Nephron (organoid): Measurements from ENCODE around the gene CACNA2D3.
A peak's percentile ranks its signal among the peaks of the same experiment; 100 is the strongest.

ENCODE experiments used
- H3K27ac Mint-ChIP-seq, 3 experiments: 2 replicates each; pipeline ENCODE4 v1.8.0; 2020; ENCODE audit warnings: mixed read lengths in 3 of 3, mild to moderate bottlenecking in 2 of 3, moderate library complexity in 1 of 3
- H3K27me3 Mint-ChIP-seq: 2 replicates; pipeline ENCODE4 v1.8.0; 2021; ENCODE audit warnings: low read depth, mild to moderate bottlenecking, moderate library complexity, mixed read lengths
- H3K36me3 Mint-ChIP-seq: 2 replicates; pipeline ENCODE4 v1.8.0; 2020; ENCODE audit warnings: low read depth, mixed read lengths
- H3K4me1 Mint-ChIP-seq: 2 replicates; pipeline ENCODE4 v1.8.0; 2020; ENCODE audit warnings: mixed read lengths
- H3K4me3 Mint-ChIP-seq, 3 experiments: 2 replicates each; pipeline ENCODE4 v1.8.0; 2020; ENCODE audit warnings: mild to moderate bottlenecking in 3 of 3, mixed read lengths in 3 of 3, moderate library complexity in 2 of 3
- H3K9me3 Mint-ChIP-seq: 2 replicates; pipeline ENCODE4 v1.8.0; 2020; ENCODE audit warnings: mixed read lengths
- TF ChIP-seq, protein P1 (sequence below), 3 experiments: fragments of 200-600 bp; sonication (generic); IDR thresholded peaks; one replicate each; pipeline ENCODE4 v1.5.0; 2021; ENCODE audit warnings: antibody characterized with exemption in 3 of 3; ENCODE audit not compliant: unreplicated experiment in 3 of 3

The CACNA2D3 gene

DNA sequence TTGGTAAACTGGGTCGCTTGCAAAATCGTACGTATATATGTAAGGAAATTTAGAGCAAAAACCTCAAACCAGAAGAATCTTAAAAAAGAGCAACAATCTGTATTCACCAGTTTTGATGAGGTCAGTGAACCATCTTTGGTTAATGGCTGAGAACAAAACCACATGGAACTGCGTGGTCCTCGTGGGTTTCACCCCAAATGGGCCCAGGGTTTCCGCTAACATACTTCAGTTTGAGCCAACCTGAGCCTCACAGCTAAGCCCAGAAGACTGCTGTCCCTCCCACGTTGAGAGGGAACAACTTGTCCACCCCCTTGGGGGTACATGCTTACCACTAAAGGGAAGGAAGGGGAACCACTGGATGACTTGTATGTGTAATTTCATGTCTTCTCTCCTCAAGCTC lies 204.6 kb downstream of the CACNA2D3 start:
- no peak overlapping the region for H3K27ac Mint-ChIP-seq
- TF ChIP-seq, protein P1, sequence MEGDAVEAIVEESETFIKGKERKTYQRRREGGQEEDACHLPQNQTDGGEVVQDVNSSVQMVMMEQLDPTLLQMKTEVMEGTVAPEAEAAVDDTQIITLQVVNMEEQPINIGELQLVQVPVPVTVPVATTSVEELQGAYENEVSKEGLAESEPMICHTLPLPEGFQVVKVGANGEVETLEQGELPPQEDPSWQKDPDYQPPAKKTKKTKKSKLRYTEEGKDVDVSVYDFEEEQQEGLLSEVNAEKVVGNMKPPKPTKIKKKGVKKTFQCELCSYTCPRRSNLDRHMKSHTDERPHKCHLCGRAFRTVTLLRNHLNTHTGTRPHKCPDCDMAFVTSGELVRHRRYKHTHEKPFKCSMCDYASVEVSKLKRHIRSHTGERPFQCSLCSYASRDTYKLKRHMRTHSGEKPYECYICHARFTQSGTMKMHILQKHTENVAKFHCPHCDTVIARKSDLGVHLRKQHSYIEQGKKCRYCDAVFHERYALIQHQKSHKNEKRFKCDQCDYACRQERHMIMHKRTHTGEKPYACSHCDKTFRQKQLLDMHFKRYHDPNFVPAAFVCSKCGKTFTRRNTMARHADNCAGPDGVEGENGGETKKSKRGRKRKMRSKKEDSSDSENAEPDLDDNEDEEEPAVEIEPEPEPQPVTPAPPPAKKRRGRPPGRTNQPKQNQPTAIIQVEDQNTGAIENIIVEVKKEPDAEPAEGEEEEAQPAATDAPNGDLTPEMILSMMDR (IDR thresholded peaks at IDR 0.05; ENCODE audit: unreplicated experiment in 3 of 3), result no peak
- peaks cover 15% of the 10 kb centered on the region for H3K27me3 Mint-ChIP-seq
- peaks cover 8% of the 10 kb centered on the region for H3K4me1 Mint-ChIP-seq
- no peaks in the 10 kb centered on the region for H3K36me3 Mint-ChIP-seq
- no peaks in the 10 kb centered on the region for H3K9me3 Mint-ChIP-seq
- H3K4me3 Mint-ChIP-seq, result no peak overlapping the region

DNA sequence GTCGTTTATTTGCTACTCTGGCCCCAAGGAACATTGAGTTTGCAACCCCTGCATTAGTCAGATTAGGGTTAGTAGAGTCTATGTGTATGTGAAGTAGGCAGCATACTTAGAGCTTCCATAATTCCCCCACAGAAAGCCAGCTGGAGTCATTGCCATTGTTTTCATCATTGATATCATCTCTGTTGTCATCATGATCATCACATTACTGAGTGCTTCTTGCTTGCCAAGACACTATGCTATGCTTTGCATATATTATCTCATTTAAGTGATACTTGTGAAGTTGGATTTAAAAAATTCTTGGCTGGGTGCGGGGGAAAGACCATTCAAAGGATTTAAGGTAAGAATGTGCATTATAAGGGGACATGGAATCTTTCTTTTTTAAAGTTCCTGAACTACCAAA lies 209.0 kb downstream of the CACNA2D3 start:
- H3K36me3 Mint-ChIP-seq, result no peaks in the 10 kb centered on the region
- no peaks in the 10 kb centered on the region for H3K4me1 Mint-ChIP-seq
- peaks cover 25% of the 10 kb centered on the region for H3K27me3 Mint-ChIP-seq
- H3K27ac Mint-ChIP-seq, result no peak overlapping the region
- no peak overlapping the region for H3K4me3 Mint-ChIP-seq
- H3K9me3 Mint-ChIP-seq, result no peaks in the 10 kb centered on the region
- TF ChIP-seq, protein P1 (IDR thresholded peaks at IDR 0.05; ENCODE audit: unreplicated experiment in 3 of 3), result no peak

DNA sequence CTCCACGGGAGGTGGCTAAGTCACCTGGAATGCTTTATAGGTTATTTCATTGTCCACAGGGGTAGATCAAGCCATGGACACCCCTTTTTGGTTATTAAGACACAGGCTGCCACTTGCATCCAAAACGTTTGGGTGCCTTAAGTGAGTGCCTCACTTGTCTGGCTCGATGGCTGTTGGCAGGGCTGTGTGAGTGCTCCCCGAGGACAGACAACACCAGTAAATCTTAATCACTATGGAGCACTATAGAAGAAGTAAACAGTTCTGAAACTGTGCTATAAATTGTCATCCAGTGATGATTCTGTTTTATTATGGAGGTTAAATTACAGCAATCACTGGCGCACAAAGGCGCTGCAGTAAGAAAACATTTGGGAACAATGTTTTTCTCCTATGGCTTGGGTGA lies 215.5 kb downstream of the CACNA2D3 start:
- Mint-ChIP-seq H3K4me3 (no peak overlapping the region), H3K27me3 (peaks cover 27% of the 10 kb centered on the region), H3K9me3 (no peaks in the 10 kb centered on the region), H3K36me3 (no peaks in the 10 kb centered on the region), H3K4me1 (peaks cover 11% of the 10 kb centered on the region), H3K27ac (no peak overlapping the region)
- TF ChIP-seq, protein P1 (IDR thresholded peaks at IDR 0.05; ENCODE audit: unreplicated experiment in 3 of 3), result no peak

DNA sequence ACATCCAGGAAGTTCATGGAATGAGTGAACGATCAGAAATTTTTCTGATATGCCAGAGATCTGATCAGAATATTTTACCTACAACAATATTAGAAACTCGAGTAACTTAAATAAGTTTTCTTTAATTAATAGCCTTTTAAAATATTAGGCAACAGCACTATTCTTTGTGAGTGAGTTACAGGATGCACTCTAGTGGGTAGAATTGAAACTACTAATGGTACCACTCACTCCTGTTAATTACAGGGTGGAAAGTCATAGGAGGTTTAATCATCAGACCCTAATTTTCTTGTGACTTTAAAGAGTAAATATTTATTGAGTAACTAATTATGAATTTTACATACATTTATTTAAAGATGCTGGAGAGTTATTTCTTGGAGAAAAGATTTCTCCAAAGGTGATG lies 217.3 kb downstream of the CACNA2D3 start:
- H3K4me3 Mint-ChIP-seq, result no peak overlapping the region
- no peaks in the 10 kb centered on the region for H3K9me3 Mint-ChIP-seq
- TF ChIP-seq, protein P1 (IDR thresholded peaks at IDR 0.05; ENCODE audit: unreplicated experiment in 3 of 3), result peak in 1 of 3 experiments; percentile 30
- H3K27me3 Mint-ChIP-seq, result peaks cover 18% of the 10 kb centered on the region
- H3K36me3 Mint-ChIP-seq, result no peaks in the 10 kb centered on the region
- peaks cover 23% of the 10 kb centered on the region for H3K4me1 Mint-ChIP-seq
- no peak overlapping the region for H3K27ac Mint-ChIP-seq

DNA sequence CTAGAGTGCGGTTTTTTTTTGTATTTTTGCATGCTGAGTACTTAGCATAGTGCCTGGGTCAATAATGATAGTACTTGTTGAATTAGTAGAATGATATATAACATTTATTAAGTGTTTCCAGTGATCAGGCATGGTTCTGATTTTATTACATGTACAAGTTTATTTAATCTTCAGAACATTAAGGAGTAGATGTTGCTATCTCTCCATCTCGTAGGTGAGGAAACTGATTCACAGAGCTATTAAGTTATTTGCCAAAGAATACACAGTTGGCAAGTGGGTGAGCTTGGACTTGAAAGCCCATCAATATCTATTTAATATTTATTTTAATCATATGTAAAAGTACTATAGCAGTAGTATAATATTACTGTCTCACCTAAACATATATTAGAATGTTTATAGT lies 219.5 kb downstream of the CACNA2D3 start:
- TF ChIP-seq, protein P1 (IDR thresholded peaks at IDR 0.05; ENCODE audit: unreplicated experiment in 3 of 3), result no peak
- Mint-ChIP-seq H3K4me3 (no peak overlapping the region), H3K27me3 (peaks cover 21% of the 10 kb centered on the region), H3K36me3 (no peaks in the 10 kb centered on the region), H3K9me3 (no peaks in the 10 kb centered on the region), H3K4me1 (peaks cover 39% of the 10 kb centered on the region), H3K27ac (peak overlapping the region in 1 of 3 experiments; percentile 5)

DNA sequence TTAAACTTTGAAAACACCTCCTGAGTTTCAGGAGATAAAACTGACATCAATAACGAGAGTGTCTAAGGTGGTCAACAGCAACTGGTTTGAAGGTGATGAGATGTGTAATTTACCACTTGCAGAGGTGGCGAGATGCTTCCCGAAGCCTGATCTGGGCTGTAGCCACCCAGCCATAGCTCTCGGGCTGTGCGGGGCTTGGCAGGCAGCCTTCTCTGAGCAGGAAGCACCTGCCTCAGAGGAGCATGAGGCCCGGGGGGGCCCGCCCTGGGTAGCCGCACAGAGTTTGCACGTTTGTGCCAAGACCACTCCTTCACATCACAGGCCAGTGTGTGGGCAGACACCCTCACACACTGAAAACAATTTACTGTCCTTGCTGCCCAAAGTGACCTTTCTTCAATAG lies 220.3 kb downstream of the CACNA2D3 start:
- no peak overlapping the region for H3K4me3 Mint-ChIP-seq
- TF ChIP-seq, protein P1 (IDR thresholded peaks at IDR 0.05; ENCODE audit: unreplicated experiment in 3 of 3), result no peak
- H3K9me3 Mint-ChIP-seq, result no peaks in the 10 kb centered on the region
- peak overlapping the region in 1 of 3 experiments; percentile 5 for H3K27ac Mint-ChIP-seq
- no peaks in the 10 kb centered on the region for H3K36me3 Mint-ChIP-seq
- peaks cover 39% of the 10 kb centered on the region for H3K4me1 Mint-ChIP-seq
- peaks cover 17% of the 10 kb centered on the region for H3K27me3 Mint-ChIP-seq
